Neural cell (in vitro differentiated cells): ENCODE data around the gene CBX8. TPM values are rescaled to one million over a fixed set of nuclear protein-coding genes. Genes with fewer than 3 reads are reported as not detected.

Experiments used
- H2AFZ ChIP-seq: fragments of 200-600, 300-800 bp; sonication (generic), shearing (Covaris generic); 2 replicates; pipeline ENCODE4 v1.6.0; 2014; ENCODE audit warnings: low read depth, mild to moderate bottlenecking, antibody characterized with exemption, low read length, moderate library complexity
- H3F3A ChIP-seq: fragments of 200-600 bp; shearing (Covaris generic); 2 replicates; pipeline ENCODE4 v1.6.1; 2016; ENCODE audit warnings: mild to moderate bottlenecking, moderate library complexity, mixed read lengths, antibody characterized with exemption, low read length; ENCODE audit not compliant: insufficient read depth, poor library complexity, severe bottlenecking
- H3K27ac ChIP-seq: fragments of 200-600, 300-800 bp; sonication (generic), shearing (Covaris generic); 2 replicates; pipeline ENCODE4 v1.5.1; 2014; ENCODE audit warnings: mild to moderate bottlenecking, low read length, moderate library complexity
- H3K27me3 ChIP-seq: fragments of 300-800, 200-600 bp; sonication (generic), shearing (Covaris generic); 2 replicates; pipeline ENCODE4 v1.6.0; 2014; ENCODE audit warnings: mild to moderate bottlenecking, low read depth, low read length, moderate library complexity; ENCODE audit not compliant: insufficient read depth
- H3K36me3 ChIP-seq: fragments of 300-800, 200-600 bp; sonication (generic), shearing (Covaris generic); 2 replicates; pipeline ENCODE4 v1.5.1; 2014; ENCODE audit warnings: mild to moderate bottlenecking, antibody characterized with exemption, low read length, moderate library complexity; ENCODE audit not compliant: insufficient read depth
- H3K4me2 ChIP-seq: fragments of 300-800, 200-600 bp; sonication (generic), shearing (Covaris generic); 2 replicates; pipeline ENCODE4 v1.6.0; 2014; ENCODE audit warnings: mild to moderate bottlenecking, low read length
- H3K4me3 ChIP-seq: fragments of 300-800, 200-600 bp; sonication (generic), shearing (Covaris generic); 2 replicates; pipeline ENCODE4 v1.5.1; 2014; ENCODE audit warnings: mild to moderate bottlenecking, low read length, moderate library complexity
- H3K79me2 ChIP-seq: fragments of 200-600 bp; shearing (Covaris generic); replicated peaks from 2 replicates; pipeline ENCODE4 v1.6.0; 2014; ENCODE audit warnings: mild to moderate bottlenecking, low read length, moderate library complexity; ENCODE audit not compliant: insufficient read depth
- H3K9ac ChIP-seq: fragments of 300-800, 200-600 bp; sonication (generic), shearing (Covaris generic); 2 replicates; pipeline ENCODE4 v1.6.1; 2016; ENCODE audit warnings: mild to moderate bottlenecking, low read length, mixed read lengths
- H3K9me2 ChIP-seq: fragments of 200-600 bp; shearing (Covaris generic); 2 replicates; pipeline ENCODE4 v1.6.1; 2016; ENCODE audit warnings: mild to moderate bottlenecking, low read length, mixed read lengths; ENCODE audit not compliant: insufficient read depth
- H3K9me3 ChIP-seq: fragments of 200-600, 300-800 bp; sonication (generic), shearing (Covaris generic); 2 replicates; pipeline ENCODE4 v1.6.1; 2016; ENCODE audit warnings: mild to moderate bottlenecking, mixed run types, low read length, moderate library complexity, mixed read lengths
- H4K20me1 ChIP-seq: fragments of 200-600 bp; shearing (Covaris generic); 2 replicates; pipeline ENCODE4 v1.6.1; 2016; ENCODE audit warnings: mild to moderate bottlenecking, mixed run types; ENCODE audit not compliant: insufficient read depth
- EP300 ChIP-seq: fragments of 450-650 bp; conservative IDR thresholded peaks from 2 replicates; pipeline ENCODE4 v1.6.1; 2014; ENCODE audit warnings: antibody characterized with exemption, mild to moderate bottlenecking, moderate library complexity; ENCODE audit not compliant: poor library complexity, severe bottlenecking
- EZH2 ChIP-seq: fragments of 200-600, 300-800 bp; shearing (Covaris generic), sonication (generic); IDR thresholded peaks from 2 replicates; pipeline ENCODE4 v1.6.1; 2014; ENCODE audit warnings: antibody characterized with exemption, low read length, borderline replicate concordance, mild to moderate bottlenecking; ENCODE audit not compliant: insufficient read depth, poor library complexity, severe bottlenecking
- MXI1 ChIP-seq: fragments of 450-650 bp; conservative IDR thresholded peaks from 2 replicates; pipeline ENCODE4 v1.6.1; 2014; ENCODE audit warnings: antibody characterized with exemption, mild to moderate bottlenecking; ENCODE audit not compliant: poor library complexity, severe bottlenecking
- POLR2AphosphoS5 ChIP-seq: IDR thresholded peaks from 2 replicates; pipeline ENCODE4 v1.6.1; 2012
- RAD21 ChIP-seq: fragments of 450-650 bp; conservative IDR thresholded peaks from 2 replicates; pipeline ENCODE4 v1.6.1; 2014; ENCODE audit warnings: antibody characterized with exemption, mild to moderate bottlenecking, moderate library complexity
- REST ChIP-seq: IDR thresholded peaks from 2 replicates; pipeline ENCODE4 v1.6.1; 2012; ENCODE audit warnings: borderline replicate concordance
- SMC3 ChIP-seq: fragments of 450-650 bp; conservative IDR thresholded peaks from 2 replicates; pipeline ENCODE4 v1.6.1; 2014; ENCODE audit warnings: antibody characterized with exemption, mild to moderate bottlenecking, moderate library complexity; ENCODE audit not compliant: poor library complexity
- TAF1 ChIP-seq: IDR thresholded peaks from 2 replicates; pipeline ENCODE4 v1.6.1; 2012; ENCODE audit warnings: low read depth
- polyA plus RNA-seq: library from polyadenylated mRNA; depleted of rRNA; stranded (reverse); fragments of >200 nt; gene quantifications from 2 replicates; pipeline ENCODE4 v1.2.3, GENCODE V29; 2014
- TF ChIP-seq, protein P1 (sequence below): fragments of 450-650 bp; IDR thresholded peaks from 2 replicates; pipeline ENCODE4 v1.5.1; 2014; ENCODE audit warnings: antibody characterized with exemption, mild to moderate bottlenecking, moderate library complexity; ENCODE audit not compliant: poor library complexity, severe bottlenecking

The CBX8 gene
- polyA plus RNA-seq, 1 donor from 2014 or later, result 15.4 TPM

DNA sequence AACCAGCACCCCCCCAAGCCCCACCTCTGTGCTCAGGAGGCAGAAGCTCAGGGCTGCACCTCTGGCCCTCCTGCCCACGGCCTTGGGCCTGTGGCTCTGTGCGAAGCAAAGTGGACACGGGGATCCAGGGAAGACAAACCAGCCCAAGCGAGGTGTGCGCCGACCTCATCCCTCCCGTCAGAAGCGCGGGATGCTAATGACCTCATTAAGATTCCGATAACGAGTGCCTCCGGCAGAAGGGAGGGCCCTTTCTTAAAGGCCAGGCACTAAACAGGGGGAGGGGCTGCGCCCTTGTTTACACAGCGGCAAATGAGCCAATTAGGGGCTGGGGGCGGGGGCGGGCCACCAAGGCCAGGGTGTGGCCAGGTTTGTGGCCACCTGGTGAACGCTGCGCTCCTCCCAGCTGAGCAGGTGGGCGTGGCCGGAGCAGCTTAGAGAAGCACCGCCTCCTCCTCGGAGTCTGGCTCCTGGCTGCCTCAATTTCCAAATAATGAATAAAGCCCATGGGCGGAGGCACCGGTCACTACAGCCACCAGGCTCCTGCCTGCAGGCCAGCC is 39.2 kb upstream of the CBX8 start:
- Histone ChIP-seq H3K9ac (peak overlapping the region; percentile 94), H3K27ac (no peak overlapping the region), H3K4me3 (peak overlapping the region; percentile 83), H3K9me2 (no peaks in the 10 kb centered on the region), H3K79me2 (peaks cover 43% of the 10 kb centered on the region), H2AFZ (no peak overlapping the region), H3F3A (no peaks in the 10 kb centered on the region), H4K20me1 (peaks cover 48% of the 10 kb centered on the region), H3K27me3 (peaks cover 33% of the 10 kb centered on the region), H3K9me3 (no peaks in the 10 kb centered on the region), H3K4me2 (peak overlapping the region; percentile 96), H3K36me3 (no peaks in the 10 kb centered on the region)
- TF ChIP-seq SMC3, result no peak
- no peak for TF ChIP-seq REST
- no peak for TF ChIP-seq POLR2AphosphoS5
- TF ChIP-seq TAF1, result no peak
- TF ChIP-seq, protein P1, sequence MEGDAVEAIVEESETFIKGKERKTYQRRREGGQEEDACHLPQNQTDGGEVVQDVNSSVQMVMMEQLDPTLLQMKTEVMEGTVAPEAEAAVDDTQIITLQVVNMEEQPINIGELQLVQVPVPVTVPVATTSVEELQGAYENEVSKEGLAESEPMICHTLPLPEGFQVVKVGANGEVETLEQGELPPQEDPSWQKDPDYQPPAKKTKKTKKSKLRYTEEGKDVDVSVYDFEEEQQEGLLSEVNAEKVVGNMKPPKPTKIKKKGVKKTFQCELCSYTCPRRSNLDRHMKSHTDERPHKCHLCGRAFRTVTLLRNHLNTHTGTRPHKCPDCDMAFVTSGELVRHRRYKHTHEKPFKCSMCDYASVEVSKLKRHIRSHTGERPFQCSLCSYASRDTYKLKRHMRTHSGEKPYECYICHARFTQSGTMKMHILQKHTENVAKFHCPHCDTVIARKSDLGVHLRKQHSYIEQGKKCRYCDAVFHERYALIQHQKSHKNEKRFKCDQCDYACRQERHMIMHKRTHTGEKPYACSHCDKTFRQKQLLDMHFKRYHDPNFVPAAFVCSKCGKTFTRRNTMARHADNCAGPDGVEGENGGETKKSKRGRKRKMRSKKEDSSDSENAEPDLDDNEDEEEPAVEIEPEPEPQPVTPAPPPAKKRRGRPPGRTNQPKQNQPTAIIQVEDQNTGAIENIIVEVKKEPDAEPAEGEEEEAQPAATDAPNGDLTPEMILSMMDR, result no peak
- TF ChIP-seq EZH2, result no peak
- no peak for TF ChIP-seq MXI1
- TF ChIP-seq EP300, result no peak
- TF ChIP-seq RAD21, result no peak

DNA sequence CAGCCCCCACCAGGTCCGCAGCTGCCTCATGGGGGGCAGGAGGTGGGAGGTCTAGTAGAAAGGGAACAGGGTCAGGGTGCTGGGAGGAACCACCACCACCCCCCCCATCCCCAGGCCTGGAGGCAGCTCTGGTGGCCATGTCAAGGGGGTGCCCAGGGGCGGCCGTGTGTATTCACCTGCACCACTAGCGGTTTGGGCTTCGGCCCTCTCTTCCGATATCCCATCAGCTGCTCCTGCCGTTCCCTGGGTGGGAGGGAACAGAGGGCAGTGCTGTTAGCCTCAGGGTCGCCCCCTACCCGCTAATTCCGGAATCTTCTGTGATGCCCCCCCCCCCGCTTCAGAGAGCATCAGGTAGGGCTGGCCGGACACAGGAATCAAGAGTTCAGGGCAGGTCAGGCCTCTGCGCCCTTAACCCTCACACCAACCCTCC is 38.6 kb upstream of the CBX8 start:
- H3K79me2 ChIP-seq, result peaks cover 43% of the 10 kb centered on the region
- no peaks in the 10 kb centered on the region for H3K9me2 ChIP-seq
- TF ChIP-seq SMC3 (no peak), RAD21 (no peak)
- TF ChIP-seq, protein P1, result peak; percentile 27
- no peaks in the 10 kb centered on the region for H3K9me3 ChIP-seq
- H3K4me2 ChIP-seq, result no peak overlapping the region
- peaks cover 48% of the 10 kb centered on the region for H4K20me1 ChIP-seq
- no peaks in the 10 kb centered on the region for H3F3A ChIP-seq
- no peak overlapping the region for H3K27ac ChIP-seq
- no peaks in the 10 kb centered on the region for H3K36me3 ChIP-seq
- H3K27me3 ChIP-seq, result peaks cover 28% of the 10 kb centered on the region
- H3K4me3 ChIP-seq, result peak overlapping the region; percentile 83
- H2AFZ ChIP-seq, result no peak overlapping the region
- peak overlapping the region; percentile 94 for H3K9ac ChIP-seq
